Activated CD4-positive, alpha-beta T cell treated with anti-CD3 and anti-CD28 coated beads for 36 hours (primary cell): ENCODE data around the gene ASTN2. TPM values are rescaled to one million over a fixed set of nuclear protein-coding genes. Genes with fewer than 3 reads are reported as not detected.
A peak's percentile ranks its signal among the peaks of the same experiment; 100 is the strongest.

Experiments
- ATAC-seq: fragments of 200-7000 bp; cut with Tn5 transposase; one replicate; pipeline ENCODE4 v1.10.0; 2021; ENCODE audit warnings: mild to moderate bottlenecking, moderate library complexity
- CTCF ChIA-PET: fragments of 350-600 bp; sonication (Branson Sonifier 250); formaldehyde crosslinking; loops from one replicate; lab custom pipeline; 2021; ENCODE audit warnings: antibody characterized with exemption; lab: Charles Lee
- POLR2A ChIA-PET: fragments of 350-600 bp; sonication (Branson Sonifier 250); formaldehyde crosslinking; loops from one replicate; lab custom pipeline; 2021; ENCODE audit warnings: antibody characterized with exemption, inconsistent platforms; lab: Charles Lee
- DNase-seq: peaks from one replicate; pipeline ENCODE4 v3.0.0-alpha.2; 2020
- H3K27ac Mint-ChIP-seq: one replicate; pipeline ENCODE4 v1.8.0; 2021; ENCODE audit warnings: mixed read lengths
- H3K27me3 Mint-ChIP-seq: one replicate; pipeline ENCODE4 v1.8.0; 2021; ENCODE audit warnings: mixed read lengths
- H3K36me3 Mint-ChIP-seq: one replicate; pipeline ENCODE4 v1.8.0; 2021; ENCODE audit warnings: low read depth, mixed read lengths
- H3K4me1 Mint-ChIP-seq: one replicate; pipeline ENCODE4 v1.8.0; 2021; ENCODE audit warnings: mixed read lengths
- H3K4me3 Mint-ChIP-seq: one replicate; pipeline ENCODE4 v1.8.0; 2021; ENCODE audit warnings: mild to moderate bottlenecking, moderate library complexity, mixed read lengths
- H3K9me3 Mint-ChIP-seq: one replicate; pipeline ENCODE4 v1.8.0; 2021; ENCODE audit warnings: low read depth, mixed read lengths
- intact Hi-C, 2 experiments: fragments of 100-400 bp; cut with DNase I in 1 of 2; cut with micrococcal nuclease in 1 of 2; formaldehyde crosslinking; loops; one replicate each; pipeline versions ENCODE4 v1.14.2 to v1.15.1; 2022 to 2024; cut with DNase I, micrococcal nuclease
- total RNA-seq, 2 experiments: library from RNA; stranded (reverse); gene quantifications; one replicate each; pipeline ENCODE4 v1.2.3, GENCODE V29; 2021

Gene ASTN2
- total RNA-seq, 2 experiments from 2014 or later, result 3.0 to 4.2 TPM

GRCh38 chr9:116656501-116656971 lies 758.3 kb downstream of the ASTN2 start:
- CTCF ChIA-PET, result no interaction called here
- Mint-ChIP-seq H3K27me3 (no peaks in the 10 kb centered on the region), H3K4me1 (no peaks in the 10 kb centered on the region), H3K4me3 (no peak overlapping the region), H3K36me3 (peaks cover 2% of the 10 kb centered on the region), H3K27ac (no peak overlapping the region), H3K9me3 (no peaks in the 10 kb centered on the region)
- intact Hi-C loops, result no loop called here
- DNase-seq, result no peak
- ATAC-seq, result no peak
- POLR2A ChIA-PET, result no interaction called here

- CTCF ChIA-PET, result no interaction called here
- POLR2A ChIA-PET, result no interaction called here
- no peaks in the 10 kb centered on the region for H3K4me1 Mint-ChIP-seq
- H3K27me3 Mint-ChIP-seq, result no peaks in the 10 kb centered on the region
- no peak overlapping the region for H3K4me3 Mint-ChIP-seq
- H3K9me3 Mint-ChIP-seq, result no peaks in the 10 kb centered on the region
- peaks cover 10% of the 10 kb centered on the region for H3K36me3 Mint-ChIP-seq
- no peak overlapping the region for H3K27ac Mint-ChIP-seq
- intact Hi-C loops, result no loop called here
- ATAC-seq (no peak), DNase-seq (no peak)
Observed at GRCh38 chr9:116654059-116654355, 760.9 kb downstream of the ASTN2 start.

- Mint-ChIP-seq H3K36me3 (peaks cover 10% of the 10 kb centered on the region), H3K27ac (no peak overlapping the region), H3K9me3 (no peaks in the 10 kb centered on the region), H3K27me3 (no peaks in the 10 kb centered on the region), H3K4me1 (no peaks in the 10 kb centered on the region), H3K4me3 (no peak overlapping the region)
- no peak for ATAC-seq
- CTCF ChIA-PET, result no interaction called here
- DNase-seq, result no peak
- intact Hi-C loops, result no loop called here
- POLR2A ChIA-PET, result no interaction called here
Observed at GRCh38 chr9:116653348-116654058, 761.4 kb downstream of the ASTN2 start.

GRCh38 chr9:116647515-116647809 lies 767.4 kb downstream of the ASTN2 start:
- H3K27ac Mint-ChIP-seq, result no peak overlapping the region
- CTCF ChIA-PET, result no interaction called here
- intact Hi-C loops, result loop anchor here in 1 of 2 experiments (1.0 kb wide), 1 partner anchor 58 kb away; no protein-coding TSS in a partner anchor

GRCh38 chr9:116646661-116647514 lies 768.0 kb downstream of the ASTN2 start:
- DNase-seq, result no peak
- H3K27me3 Mint-ChIP-seq, result no peaks in the 10 kb centered on the region
- H3K4me3 Mint-ChIP-seq, result no peak overlapping the region
- intact Hi-C loops, result loop anchor here in 1 of 2 experiments (1.0 kb wide), 1 partner anchor 58 kb away; no protein-coding TSS in a partner anchor
- CTCF ChIA-PET, result no interaction called here
- ATAC-seq, result peak; percentile 36
- H3K9me3 Mint-ChIP-seq, result no peaks in the 10 kb centered on the region
- peaks cover 11% of the 10 kb centered on the region for H3K36me3 Mint-ChIP-seq
- POLR2A ChIA-PET, result no interaction called here
- H3K27ac Mint-ChIP-seq, result no peak overlapping the region
- no peaks in the 10 kb centered on the region for H3K4me1 Mint-ChIP-seq

More at GRCh38 chr9:116647515-116647809, 767.4 kb downstream of the ASTN2 start:
- POLR2A ChIA-PET, result no interaction called here
- ATAC-seq (no peak), DNase-seq (no peak)
- Mint-ChIP-seq H3K4me3 (no peak overlapping the region), H3K9me3 (no peaks in the 10 kb centered on the region), H3K27me3 (no peaks in the 10 kb centered on the region), H3K36me3 (peaks cover 11% of the 10 kb centered on the region), H3K4me1 (no peaks in the 10 kb centered on the region)

GRCh38 chr9:116644091-116644688 lies 770.7 kb downstream of the ASTN2 start:
- Mint-ChIP-seq H3K9me3 (no peaks in the 10 kb centered on the region), H3K27ac (no peak overlapping the region), H3K27me3 (no peaks in the 10 kb centered on the region), H3K36me3 (peaks cover 1% of the 10 kb centered on the region), H3K4me1 (no peaks in the 10 kb centered on the region), H3K4me3 (no peak overlapping the region)
- ChIA-PET POLR2A (no interaction called here), CTCF (no interaction called here)
- ATAC-seq (no peak), DNase-seq (no peak)
- intact Hi-C loops, result no loop called here

- Mint-ChIP-seq H3K4me3 (no peak overlapping the region), H3K4me1 (no peaks in the 10 kb centered on the region), H3K27ac (no peak overlapping the region), H3K9me3 (no peaks in the 10 kb centered on the region), H3K36me3 (peaks cover 1% of the 10 kb centered on the region), H3K27me3 (no peaks in the 10 kb centered on the region)
- intact Hi-C loops, result no loop called here
- ChIA-PET POLR2A (no interaction called here), CTCF (no interaction called here)
- DNase-seq (no peak), ATAC-seq (no peak)
Observed at GRCh38 chr9:116643691-116644090, 771.2 kb downstream of the ASTN2 start.

GRCh38 chr9:116641292-116642059 lies 773.4 kb downstream of the ASTN2 start:
- Mint-ChIP-seq H3K4me3 (no peak overlapping the region), H3K9me3 (no peaks in the 10 kb centered on the region), H3K27me3 (no peaks in the 10 kb centered on the region), H3K27ac (no peak overlapping the region), H3K4me1 (no peaks in the 10 kb centered on the region), H3K36me3 (peaks cover 8% of the 10 kb centered on the region)
- ChIA-PET POLR2A (no interaction called here), CTCF (interaction anchor here (0.6 to 1.0 kb wide), 3 partner anchors 20 to 817 kb away, joined by 3 read pairs; no protein-coding TSS in a partner anchor)
- ATAC-seq, result no peak
- DNase-seq, result no peak
- intact Hi-C loops, result no loop called here

GRCh38 chr9:116639251-116639741 lies 775.6 kb downstream of the ASTN2 start:
- H3K27ac Mint-ChIP-seq, result no peak overlapping the region
- ChIA-PET POLR2A (no interaction called here), CTCF (no interaction called here)
- intact Hi-C loops, result no loop called here
- H3K9me3 Mint-ChIP-seq, result no peaks in the 10 kb centered on the region
- ATAC-seq (no peak), DNase-seq (no peak)
- no peaks in the 10 kb centered on the region for H3K27me3 Mint-ChIP-seq
- H3K4me3 Mint-ChIP-seq, result no peak overlapping the region
- no peaks in the 10 kb centered on the region for H3K4me1 Mint-ChIP-seq
- H3K36me3 Mint-ChIP-seq, result peaks cover 11% of the 10 kb centered on the region

- ATAC-seq, result no peak
- no peaks in the 10 kb centered on the region for H3K4me1 Mint-ChIP-seq
Observed at GRCh38 chr9:116635908-116636307, 778.9 kb downstream of the ASTN2 start.

More at GRCh38 chr9:116635908-116636307, 778.9 kb downstream of the ASTN2 start:
- no peak overlapping the region for H3K4me3 Mint-ChIP-seq
- H3K36me3 Mint-ChIP-seq, result peaks cover 11% of the 10 kb centered on the region
- CTCF ChIA-PET, result interaction anchor here (0.6 kb wide), 1 partner anchor 1955 kb away, joined by 5 read pairs; no protein-coding TSS in a partner anchor
- no peaks in the 10 kb centered on the region for H3K9me3 Mint-ChIP-seq
- POLR2A ChIA-PET, result no interaction called here
- no peak for DNase-seq
- H3K27me3 Mint-ChIP-seq, result no peaks in the 10 kb centered on the region
- H3K27ac Mint-ChIP-seq, result no peak overlapping the region
- intact Hi-C loops, result no loop called here
